Activated CD8-positive, alpha-beta memory T cell treated with anti-CD3 and anti-CD28 coated beads for 24 hours (primary cell): ENCODE results near the gene GRM4.

Source experiments
- DNase-seq: peaks from one replicate; pipeline ENCODE4 v3.0.0-alpha.2; 2020

Gene GRM4

DNA sequence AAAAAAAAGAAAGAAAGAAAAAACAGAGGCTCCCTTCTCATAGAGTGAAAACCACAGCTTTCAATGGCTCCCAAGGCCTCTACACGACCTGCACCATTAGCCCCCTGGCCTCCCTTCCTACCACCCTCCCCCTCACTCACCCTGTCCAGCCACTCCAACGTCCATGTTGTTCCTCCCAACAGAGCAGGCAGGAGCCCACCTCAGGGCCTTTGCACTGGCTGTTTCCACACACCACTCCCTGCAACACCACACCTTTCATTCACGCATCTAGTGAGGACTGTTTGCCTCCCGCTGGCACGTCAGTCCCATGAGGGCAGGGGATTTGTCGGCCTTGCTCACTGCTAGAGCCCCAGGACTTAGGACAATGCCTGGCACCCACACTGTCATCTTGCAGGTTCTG lies 39.5 kb downstream of the GRM4 start:
- no peak for DNase-seq

GRCh38 chr6:34104628-34105027 lies 41.3 kb downstream of the GRM4 start:
- DNase-seq: no peak

- DNase-seq: no peak
Measured at GRCh38 chr6:34104186-34104585, 41.7 kb downstream of the GRM4 start.

DNA sequence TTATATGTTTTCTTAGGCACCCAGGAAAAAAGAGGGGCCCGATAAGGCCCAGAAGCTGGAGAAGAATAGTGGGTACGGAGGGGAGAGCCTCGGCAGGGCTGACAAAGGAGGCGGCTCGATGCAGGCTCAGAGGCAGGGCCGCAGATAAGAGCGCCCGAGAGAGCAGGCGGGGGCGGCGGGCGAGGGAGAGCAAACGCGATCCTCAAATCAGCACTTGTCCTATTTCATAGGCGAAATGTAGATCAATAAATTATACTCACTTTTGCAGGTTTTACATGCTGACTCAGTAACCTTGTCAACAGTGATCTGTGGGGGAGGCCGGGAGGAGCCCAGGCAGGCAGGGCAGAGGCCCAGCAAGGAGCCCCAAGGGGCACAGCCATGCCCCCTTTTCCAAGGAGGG lies 42.6 kb downstream of the GRM4 start:
- no peak for DNase-seq

GRCh38 chr6:34102696-34103095 lies 43.2 kb downstream of the GRM4 start:
- no peak for DNase-seq

- no peak for DNase-seq
Measured at GRCh38 chr6:34102099-34102656, 43.7 kb downstream of the GRM4 start.

- DNase-seq: no peak
Measured at GRCh38 chr6:34100788-34101187, 45.1 kb downstream of the GRM4 start.

DNA sequence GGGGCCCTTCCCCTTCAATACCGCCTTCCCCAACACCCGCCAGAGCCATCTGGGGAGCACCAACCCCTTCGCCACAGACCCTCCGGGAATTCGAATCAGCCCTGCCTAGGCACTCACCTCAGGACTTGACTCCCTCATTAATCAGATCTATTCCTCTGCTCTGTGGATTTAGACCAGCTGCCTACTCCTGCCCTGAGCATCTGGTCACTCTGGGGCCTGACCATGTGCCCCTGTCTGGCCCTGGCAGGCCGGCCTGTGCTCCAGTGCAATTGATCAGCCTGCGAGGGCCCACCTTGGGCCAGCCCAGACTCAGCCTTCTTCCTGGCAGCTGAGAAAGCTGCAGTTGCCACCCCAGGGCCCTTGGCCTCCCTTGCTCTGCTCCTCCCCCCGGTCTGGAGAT lies 46.0 kb downstream of the GRM4 start:
- DNase-seq: no peak

DNA sequence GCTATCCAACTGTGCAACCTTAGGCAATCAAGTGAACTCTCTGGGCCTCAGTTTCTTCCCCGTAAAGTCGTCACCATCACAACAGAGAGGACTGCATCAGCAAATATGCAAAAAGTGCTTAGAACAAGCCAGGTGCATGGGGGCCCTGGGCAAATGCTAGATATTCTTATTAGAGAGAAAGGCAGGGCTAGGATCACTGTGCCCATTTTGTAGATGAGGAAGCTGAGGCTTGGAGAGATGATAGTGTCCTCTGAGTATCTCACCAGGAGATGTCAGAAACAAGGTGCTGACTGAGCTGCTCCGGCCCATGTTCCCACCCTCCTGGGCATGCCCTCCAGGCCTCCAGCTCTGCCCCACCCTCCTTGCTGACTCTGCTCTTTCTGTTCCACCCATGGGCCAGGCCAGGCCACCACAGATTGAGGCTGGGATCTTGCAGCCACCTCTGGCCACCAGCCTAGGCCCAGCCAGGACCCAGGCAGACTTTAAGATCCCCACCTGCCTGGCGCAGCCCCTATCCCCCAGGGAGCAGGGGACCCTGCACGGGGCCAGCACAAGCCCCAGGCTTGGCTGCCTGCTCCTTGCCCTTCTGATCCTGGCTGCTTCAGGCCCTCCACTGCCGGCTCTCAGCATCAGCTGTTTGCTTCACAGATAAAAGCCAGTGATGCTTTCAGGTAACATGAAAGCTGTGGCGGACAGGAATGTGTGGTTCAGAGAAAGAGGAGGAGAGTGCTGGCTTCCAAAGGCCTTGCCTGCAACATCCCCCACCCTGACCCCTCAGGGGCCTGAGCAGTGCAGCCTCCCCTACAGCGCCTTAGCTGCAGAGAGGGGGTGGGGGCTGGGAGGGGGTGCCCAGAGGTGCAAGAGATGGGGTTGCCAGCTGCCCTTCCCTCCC lies 47.6 kb downstream of the GRM4 start:
- no peak for DNase-seq

- DNase-seq: no peak
Measured at GRCh38 chr6:34096814-34097213, 49.1 kb downstream of the GRM4 start.

- DNase-seq: no peak
Measured at GRCh38 chr6:34096193-34096592, 49.7 kb downstream of the GRM4 start.

- no peak for DNase-seq
Measured at GRCh38 chr6:34095741-34096140, 50.1 kb downstream of the GRM4 start.

DNA sequence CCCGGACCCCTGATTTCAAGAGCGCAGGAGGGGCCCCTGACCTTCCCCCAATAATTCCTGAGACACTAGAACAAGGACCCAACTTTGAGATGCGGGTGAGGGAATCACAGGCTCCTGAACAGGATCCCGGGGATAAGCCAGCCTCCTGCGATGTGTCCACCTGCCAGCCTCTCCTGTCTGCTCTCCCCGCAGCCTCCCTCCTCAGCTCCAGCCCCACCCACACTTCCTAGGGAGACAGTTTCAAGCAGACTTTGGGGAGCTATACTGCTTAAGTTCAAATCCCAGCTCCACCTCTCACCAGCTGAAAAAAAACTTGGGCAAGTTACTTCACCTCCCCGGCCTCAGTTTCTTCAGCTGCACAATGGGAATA lies 50.8 kb downstream of the GRM4 start:
- no peak for DNase-seq

GRCh38 chr6:34094474-34095135 lies 51.3 kb downstream of the GRM4 start:
- DNase-seq: no peak

- DNase-seq: no peak
Measured at GRCh38 chr6:34093854-34094430, 51.9 kb downstream of the GRM4 start.

DNA sequence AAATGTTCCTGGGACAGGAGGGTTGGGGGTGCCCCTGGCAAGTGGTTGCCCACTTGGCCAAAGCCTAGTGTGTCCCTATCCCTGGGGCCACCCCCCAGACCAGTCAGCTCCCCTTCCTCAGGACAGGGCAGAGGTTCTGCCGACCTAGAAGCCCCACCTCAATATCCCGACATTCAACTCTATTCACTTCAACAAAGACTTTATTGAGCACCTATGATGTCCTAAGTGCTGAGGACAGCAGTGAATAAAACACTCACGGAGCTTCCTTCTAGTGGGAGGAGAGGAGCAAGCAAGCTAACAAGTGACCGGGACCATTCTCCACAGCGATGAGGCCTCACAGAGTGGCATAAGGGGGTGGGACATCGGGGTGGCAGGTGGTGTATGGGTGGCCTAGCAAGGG lies 52.7 kb downstream of the GRM4 start:
- DNase-seq: no peak

- DNase-seq: no peak
Measured at GRCh38 chr6:34092631-34093030, 53.3 kb downstream of the GRM4 start.

GRCh38 chr6:34090935-34091334 lies 55.0 kb downstream of the GRM4 start:
- no peak for DNase-seq

DNA sequence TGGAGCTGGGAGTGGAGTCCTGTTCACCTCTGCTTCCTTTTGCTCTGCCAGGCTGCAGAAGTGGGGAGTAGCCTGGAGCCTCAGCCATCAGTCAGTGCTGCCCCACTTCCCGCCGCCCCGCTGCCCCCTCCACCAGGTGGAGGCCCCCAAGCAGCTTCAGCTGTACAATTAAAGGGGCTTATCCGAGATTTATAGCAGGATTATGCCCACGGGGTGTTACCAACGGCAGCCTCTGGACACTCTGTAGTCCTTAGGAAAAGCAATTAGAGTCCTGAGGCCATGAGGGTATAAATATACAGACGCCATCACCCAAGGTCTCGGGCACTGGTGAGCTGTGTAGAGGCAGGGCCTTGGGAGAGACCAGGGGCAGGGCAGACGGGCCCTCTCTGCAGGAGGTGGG lies 55.4 kb downstream of the GRM4 start:
- DNase-seq: no peak

- DNase-seq: no peak
Measured at GRCh38 chr6:34086558-34086957, 59.3 kb downstream of the GRM4 start.

- DNase-seq: no peak
Measured at GRCh38 chr6:34085453-34086170, 60.3 kb downstream of the GRM4 start.

DNA sequence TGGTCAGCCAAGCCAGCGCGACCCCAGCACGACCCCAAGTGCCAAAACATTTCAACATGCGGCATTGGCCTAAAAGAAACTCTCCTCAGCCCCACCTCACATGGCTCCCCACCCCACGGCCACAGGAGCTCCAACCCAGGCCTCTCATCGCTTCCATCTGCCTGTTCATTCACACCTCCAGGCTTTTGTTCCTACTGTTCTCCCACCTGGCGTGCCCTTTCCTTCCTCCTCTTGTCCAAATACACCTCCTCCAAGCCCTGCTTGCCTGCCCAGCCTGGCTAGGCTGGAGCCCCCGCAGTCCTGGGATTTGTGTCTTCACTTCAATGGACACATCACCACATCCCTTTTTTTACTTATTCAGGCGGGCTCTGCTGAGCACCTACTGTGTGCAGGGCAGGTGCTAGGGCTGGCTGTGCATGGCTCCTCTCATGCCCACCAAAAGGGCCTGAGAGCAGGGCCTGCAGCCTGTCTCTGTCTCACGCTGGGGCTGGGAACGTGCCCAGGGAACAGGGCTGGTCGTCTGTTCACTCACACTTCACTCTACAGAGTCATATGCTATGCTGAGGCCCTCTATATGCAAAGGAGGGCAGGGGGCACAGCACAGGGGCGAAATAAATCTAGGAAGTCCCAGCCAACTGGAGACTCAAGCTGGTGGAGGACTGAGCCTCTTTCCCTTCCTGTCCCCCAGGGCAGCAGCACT lies 61.1 kb downstream of the GRM4 start:
- no peak for DNase-seq
